Colonic mucosa (tissue), 4 donors: ENCODE results near the gene FBN3. TPM values are rescaled to one million over a fixed set of nuclear protein-coding genes. Genes with fewer than 3 reads are reported as not detected.

ENCODE experiments used
- DNase-seq: peaks from one replicate; pipeline ENCODE4 v3.0.0-alpha.2; 2020
- H3K27ac ChIP-seq: fragments of 200-600 bp; one replicate; pipeline ENCODE4 v1.8.0; 2021
- H3K27me3 ChIP-seq: fragments of 200-600 bp; one replicate; pipeline ENCODE4 v1.8.0; 2021
- H3K36me3 ChIP-seq: fragments of 200-600 bp; one replicate; pipeline ENCODE4 v1.8.0; 2021
- H3K4me1 ChIP-seq: fragments of 200-600 bp; one replicate; pipeline ENCODE4 v1.8.0; 2021; ENCODE audit warnings: mild to moderate bottlenecking
- H3K4me3 ChIP-seq: fragments of 200-600 bp; one replicate; pipeline ENCODE4 v1.8.0; 2021
- H3K9ac ChIP-seq, 2 donors: one replicate each; pipeline ENCODE4 v1.7.0; 2013; ENCODE audit warnings: control low read depth in 2 of 2, low read depth in 2 of 2, low read length in 2 of 2
- H3K9me3 ChIP-seq: fragments of 200-600 bp; one replicate; pipeline ENCODE4 v1.8.0; 2021
- CTCF ChIP-seq: fragments of 200-600 bp; IDR thresholded peaks from one replicate; pipeline ENCODE4 v1.8.0; 2022; ENCODE audit warnings: antibody characterized with exemption, mild to moderate bottlenecking
- intact Hi-C: fragments of 100-400 bp; cut with DNase I; formaldehyde crosslinking; loops from one replicate; pipeline ENCODE4 v1.14.1; 2022
- total RNA-seq, 2 donors: library from RNA; stranded (reverse); fragmentation: NEBNext Ultra II Directional in 1 of 2; extraction: Animal tissue kit (Norgen Biotek cat#: 25700) in 1 of 2; gene quantifications; one replicate each; pipeline ENCODE4 v1.2.1, GENCODE V29; 2021
- donor health status: healthy.
- donor health status: DM: no; HTN: no; CAD: no.
- donor health status: DM: no; HTN: no; CAD: no.

Gene FBN3
- total RNA-seq, 2 donors from 2014 or later, result 0.05 TPM; not detected in 1

DNA sequence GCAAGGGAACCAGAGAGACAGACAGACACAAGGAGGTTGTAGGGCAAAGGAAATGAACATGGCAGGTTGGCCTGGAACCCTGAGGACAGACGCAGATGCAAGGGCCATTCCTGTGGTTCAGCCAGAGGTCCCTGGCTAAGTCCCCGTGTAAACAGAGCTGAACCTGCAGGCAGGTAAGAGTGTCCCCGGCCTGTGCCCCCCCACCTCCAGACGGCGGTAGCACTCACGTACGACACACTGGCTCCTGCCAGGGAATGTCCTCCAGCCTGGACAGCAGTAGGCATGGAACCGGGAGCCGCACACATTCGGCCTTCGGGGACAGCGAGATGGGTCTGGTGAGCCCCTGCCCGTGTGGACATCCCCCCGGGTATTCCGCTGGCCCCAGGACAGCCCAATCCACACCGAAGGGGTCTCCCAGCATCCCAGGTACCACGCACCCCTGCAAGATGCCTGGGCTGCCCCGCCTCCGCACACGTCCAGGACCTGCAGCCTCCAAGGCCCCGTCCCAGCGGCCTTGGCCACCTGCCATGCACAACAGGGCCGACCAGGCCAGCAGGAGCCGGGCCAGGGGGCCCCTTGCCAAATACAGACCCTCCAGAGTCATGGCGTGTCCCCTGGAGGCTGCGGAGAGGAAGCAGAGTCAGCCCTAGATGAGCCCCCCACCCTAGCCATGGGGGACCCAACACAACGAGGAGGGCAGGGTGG is 2.4 kb downstream of the FBN3 start:
- Histone ChIP-seq H3K4me3 (no peak overlapping the region), H3K27me3 (peaks cover 39% of the 10 kb centered on the region), H3K9me3 (no peaks in the 10 kb centered on the region), H3K36me3 (no peaks in the 10 kb centered on the region), H3K9ac (no peak overlapping the region), H3K27ac (no peak overlapping the region), H3K4me1 (peaks cover 3% of the 10 kb centered on the region)
- TF ChIP-seq CTCF, result no peak
- no peak for DNase-seq
- intact Hi-C loops, result no loop called here

DNA sequence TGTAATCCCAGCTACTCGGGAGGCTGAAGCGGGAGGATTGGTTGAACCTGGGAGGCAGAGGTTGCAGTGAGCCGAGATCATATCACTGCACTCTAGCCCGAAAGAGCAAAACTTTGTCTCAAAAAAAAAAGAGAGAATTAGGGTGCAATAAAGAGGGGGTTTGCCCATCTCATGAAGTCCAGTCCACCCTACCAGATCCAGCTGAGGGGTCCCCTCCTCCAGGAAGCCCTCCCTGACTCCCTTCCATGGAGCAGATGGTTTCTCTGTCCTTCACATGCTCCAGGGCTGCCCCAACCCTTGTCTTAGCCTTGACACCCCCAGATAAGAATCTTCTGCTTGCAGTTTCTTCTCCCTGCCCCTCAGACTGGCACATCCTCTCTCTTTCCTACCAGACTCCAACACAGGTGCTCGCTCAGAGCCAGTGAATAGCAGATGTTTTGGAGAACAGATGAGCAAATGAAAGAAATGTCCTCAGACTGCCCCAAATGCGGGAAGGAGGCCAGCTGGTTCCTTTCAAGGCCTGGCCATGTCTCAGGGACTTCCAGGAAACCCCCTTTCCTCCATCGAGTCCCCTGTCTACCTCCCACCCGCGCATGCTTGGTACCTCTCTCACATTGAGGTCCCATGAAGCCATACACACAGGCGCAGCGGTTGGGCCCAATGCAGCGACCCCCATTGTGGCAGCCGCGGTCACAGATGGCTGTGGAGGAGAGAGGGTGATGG is 5.0 kb downstream of the FBN3 start:
- H3K9ac ChIP-seq, result no peak overlapping the region
- H3K27me3 ChIP-seq, result peaks cover 24% of the 10 kb centered on the region
- DNase-seq, result no peak
- no peaks in the 10 kb centered on the region for H3K9me3 ChIP-seq
- no peak for TF ChIP-seq CTCF
- H3K4me1 ChIP-seq, result peaks cover 3% of the 10 kb centered on the region
- no peak overlapping the region for H3K27ac ChIP-seq
- intact Hi-C loops, result no loop called here
- H3K36me3 ChIP-seq, result no peaks in the 10 kb centered on the region
- no peak overlapping the region for H3K4me3 ChIP-seq

DNA sequence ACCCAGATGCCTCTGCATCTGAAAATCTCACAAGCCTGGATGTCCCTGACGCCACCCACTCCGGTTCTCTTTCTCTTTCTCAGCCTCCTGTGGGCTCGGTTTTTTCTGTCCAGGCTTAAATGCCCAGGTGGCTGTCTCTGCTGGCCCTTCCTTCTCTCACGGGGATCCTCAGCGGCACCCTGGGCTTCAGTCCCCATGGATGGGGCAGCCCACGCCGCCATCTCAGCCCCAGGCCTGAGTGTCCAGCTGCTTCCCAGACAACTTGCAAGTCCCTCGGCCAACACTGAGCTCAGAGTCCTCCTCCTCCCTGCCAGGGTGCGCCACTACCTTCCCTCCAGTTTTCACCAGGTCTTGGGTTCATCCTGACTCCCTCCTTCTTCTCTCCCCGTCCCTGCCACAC is 6.4 kb downstream of the FBN3 start:
- intact Hi-C loops, result no loop called here
- H3K27ac ChIP-seq, result no peak overlapping the region
- no peak overlapping the region for H3K9ac ChIP-seq
- H3K9me3 ChIP-seq, result no peaks in the 10 kb centered on the region
- no peaks in the 10 kb centered on the region for H3K4me1 ChIP-seq
- H3K36me3 ChIP-seq, result no peaks in the 10 kb centered on the region
- no peak overlapping the region for H3K4me3 ChIP-seq
- peaks cover 10% of the 10 kb centered on the region for H3K27me3 ChIP-seq
- DNase-seq, result no peak
- TF ChIP-seq CTCF, result no peak

DNA sequence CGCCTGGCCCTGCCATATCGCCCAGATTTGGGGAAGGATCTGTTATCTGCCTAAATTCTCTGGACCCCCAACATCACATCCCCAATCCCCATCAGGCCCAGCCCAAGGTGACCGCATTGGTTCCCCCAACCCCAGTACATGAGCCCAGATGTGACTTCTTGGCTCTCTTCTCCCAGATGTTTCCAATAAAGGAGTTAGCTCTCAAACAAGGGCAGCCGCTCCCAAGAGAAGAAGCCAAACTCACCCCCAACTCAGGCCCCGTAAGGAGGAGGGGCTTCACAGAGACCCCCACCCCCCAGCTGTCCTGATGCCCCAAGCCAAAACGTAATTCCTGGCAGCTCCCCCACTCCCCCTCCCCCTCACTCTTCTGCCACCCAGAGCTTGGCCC is 6.9 kb downstream of the FBN3 start:
- Histone ChIP-seq H3K9ac (no peak overlapping the region), H3K4me1 (no peaks in the 10 kb centered on the region), H3K36me3 (no peaks in the 10 kb centered on the region), H3K9me3 (no peaks in the 10 kb centered on the region), H3K4me3 (no peak overlapping the region), H3K27ac (no peak overlapping the region), H3K27me3 (peaks cover 6% of the 10 kb centered on the region)
- no peak for DNase-seq
- intact Hi-C loops, result no loop called here
- no peak for TF ChIP-seq CTCF

DNA sequence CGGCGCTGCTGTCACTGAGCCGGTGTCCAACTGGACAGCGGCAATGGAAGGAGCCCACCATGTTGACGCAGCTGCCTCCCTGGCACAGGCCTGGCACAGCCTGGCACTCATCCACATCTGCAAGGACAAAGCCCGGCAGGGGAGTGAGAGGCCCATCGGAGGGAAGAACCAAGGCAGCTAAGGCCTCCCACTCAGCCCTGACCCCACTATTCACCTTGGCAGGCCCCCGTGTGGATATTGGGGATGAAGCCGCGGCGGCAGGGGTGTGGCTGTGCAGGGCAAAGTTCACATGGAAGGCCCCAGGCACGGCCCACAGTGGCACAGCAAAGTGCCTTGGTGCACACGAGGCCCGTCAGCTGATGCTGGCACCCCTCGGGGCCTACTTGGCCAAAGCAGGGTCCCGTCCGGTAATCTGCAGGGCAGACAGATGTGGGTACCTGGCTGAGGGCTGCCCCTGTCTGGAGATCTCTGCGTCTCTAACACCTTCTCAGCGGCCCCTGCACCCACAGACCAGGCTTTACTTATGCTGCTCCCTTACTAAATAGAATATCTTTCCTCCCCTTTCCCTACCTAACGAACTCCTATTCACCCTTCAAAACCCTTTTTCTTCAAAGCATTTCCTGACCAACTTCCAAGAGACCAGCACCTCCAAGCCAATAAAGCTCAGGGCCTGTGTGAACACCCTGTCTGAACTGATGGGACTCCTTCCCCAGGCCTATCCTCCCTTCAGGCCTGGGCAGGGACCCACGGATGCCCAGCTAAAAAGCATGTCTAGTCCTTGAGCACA is 7.5 kb downstream of the FBN3 start:
- intact Hi-C loops, result no loop called here
- no peaks in the 10 kb centered on the region for H3K36me3 ChIP-seq
- TF ChIP-seq CTCF, result no peak
- no peaks in the 10 kb centered on the region for H3K9me3 ChIP-seq
- H3K9ac ChIP-seq, result no peak overlapping the region
- H3K4me3 ChIP-seq, result no peak overlapping the region
- H3K27me3 ChIP-seq, result peaks cover under 1% of the 10 kb centered on the region
- H3K4me1 ChIP-seq, result no peaks in the 10 kb centered on the region
- H3K27ac ChIP-seq, result no peak overlapping the region
- DNase-seq, result no peak
